RCC 7860 (cell line): ENCODE data around the gene P3R3URF.
"Not testable (repeated sequence)": the region's sequence is repeated elsewhere in the genome, so short reads cannot be mapped to it uniquely, and the experiment has no call there.

Experiments used
- DNase-seq: peaks from one replicate; pipeline ENCODE4 v3.0.0-alpha.2; 2015; ENCODE audit warnings: low spot score
- FAIRE-seq: peaks from 2 replicates; lab custom pipeline; 2012; peaks lifted over from hg19 to GRCh38; lab: Jason Lieb, UNC

Gene P3R3URF

GRCh38 chr1:46176211-46176865, at the start of gene P3R3URF:
Gene P3R3URF, minus strand, starts transcription at chr1:46176488. Its CDS starts 17 bp downstream, at chr1:46176471.
- FAIRE-seq (no peak), DNase-seq (no peak)

- FAIRE-seq (no peak), DNase-seq (no peak)
Measured at GRCh38 chr1:46224966-46225365, 48.7 kb upstream of the P3R3URF start.

DNA sequence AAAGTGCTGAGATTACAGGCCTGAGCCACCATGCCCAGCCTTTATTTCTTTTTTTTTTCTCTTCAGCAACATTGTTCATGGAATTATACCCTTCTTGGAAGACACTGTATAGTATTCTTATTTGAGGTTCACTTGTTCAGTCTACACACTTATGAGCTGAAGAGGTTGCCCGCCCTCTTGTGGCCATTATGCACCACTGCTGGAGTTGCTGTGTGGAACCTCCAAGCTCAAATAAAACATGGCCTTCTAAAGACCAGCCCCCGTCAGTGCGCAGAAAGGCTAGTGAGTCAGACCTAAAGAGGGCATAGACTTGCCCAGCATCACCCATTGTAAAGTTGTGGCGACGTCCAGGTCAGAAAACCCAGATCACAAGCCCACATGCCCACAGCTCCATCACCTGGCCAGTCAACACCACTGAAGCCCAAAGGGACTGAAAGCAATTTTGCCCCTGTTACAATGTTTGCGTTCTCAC, 47.2 kb upstream of the P3R3URF start:
- FAIRE-seq (peak; percentile 83), DNase-seq (peak; percentile 85)

DNA sequence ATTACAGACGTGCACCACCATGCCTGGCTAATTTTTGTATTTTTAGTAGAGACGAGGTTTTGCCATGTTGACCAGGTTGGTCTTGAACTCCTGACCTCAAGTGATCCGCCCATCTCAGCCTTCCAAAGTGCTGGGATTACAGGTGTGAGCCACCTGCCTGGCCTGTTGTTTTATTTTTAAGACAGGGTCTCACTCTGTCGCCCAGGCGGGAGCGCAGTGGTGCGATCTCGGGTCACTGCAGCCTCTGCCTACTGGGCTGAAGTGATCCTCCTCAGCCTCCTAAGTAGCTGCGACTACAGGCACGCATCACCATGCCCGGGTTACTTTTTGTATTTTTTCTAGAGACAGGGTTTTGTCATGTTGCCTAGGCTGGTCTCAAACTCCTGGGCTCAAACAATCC, 46.8 kb upstream of the P3R3URF start:
- not testable (repeated sequence) for FAIRE-seq, DNase-seq

GRCh38 chr1:46221749-46222148, 45.5 kb upstream of the P3R3URF start:
- DNase-seq (no peak), FAIRE-seq (no peak)

- DNase-seq (no peak), FAIRE-seq (no peak)
Measured at GRCh38 chr1:46220808-46221207, 44.5 kb upstream of the P3R3URF start.

- FAIRE-seq (no peak), DNase-seq (peak; percentile 5)
Measured at GRCh38 chr1:46219551-46220520, 43.5 kb upstream of the P3R3URF start.

DNA sequence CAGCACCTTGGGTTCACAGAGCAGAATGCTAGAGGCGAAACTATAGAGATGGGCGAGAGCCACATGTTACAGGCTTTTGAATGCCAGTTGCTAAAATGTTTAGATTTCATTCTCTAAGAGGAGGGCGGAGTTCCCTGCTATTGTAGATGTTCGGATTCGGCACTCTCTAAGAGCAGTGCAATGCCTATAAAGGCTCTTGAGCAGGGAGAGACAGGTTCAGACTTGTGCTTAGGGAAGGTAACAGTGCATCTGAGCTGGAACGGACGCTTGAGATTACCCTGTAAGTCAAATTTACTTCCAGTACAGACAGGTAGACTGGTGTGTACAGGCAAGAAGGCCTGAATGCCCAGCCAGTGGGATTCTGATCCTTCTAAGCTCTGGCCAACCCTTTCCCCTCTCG, 42.2 kb upstream of the P3R3URF start:
- no peak for DNase-seq
- FAIRE-seq, result no peak

DNA sequence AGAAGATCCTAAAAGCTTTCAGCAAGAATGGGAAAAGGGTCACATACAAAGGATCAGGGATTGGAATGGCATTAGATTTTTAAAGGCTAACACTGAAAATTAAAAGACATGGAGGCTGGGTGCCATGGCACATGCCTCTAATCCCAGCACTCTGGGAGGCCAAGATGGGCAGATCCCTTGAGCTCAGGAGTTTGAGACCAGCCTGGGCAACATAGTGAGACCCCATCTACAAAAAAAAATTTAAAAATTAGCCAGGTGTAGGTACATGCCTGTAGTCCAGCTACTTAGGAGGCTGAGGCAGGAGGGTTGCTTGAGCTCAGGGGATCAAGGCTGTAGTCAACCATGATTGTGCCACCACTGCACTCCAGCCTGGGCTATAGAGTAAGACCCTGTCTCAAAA, 39.2 kb upstream of the P3R3URF start:
- DNase-seq, result no peak

GRCh38 chr1:46211051-46211450, 34.8 kb upstream of the P3R3URF start:
- DNase-seq (no peak), FAIRE-seq (no peak)

More for the DNA sequence above, 39.2 kb upstream of the P3R3URF start:
- FAIRE-seq, result no peak

- FAIRE-seq, result no peak
Measured at GRCh38 chr1:46210561-46210960, 34.3 kb upstream of the P3R3URF start.

DNA sequence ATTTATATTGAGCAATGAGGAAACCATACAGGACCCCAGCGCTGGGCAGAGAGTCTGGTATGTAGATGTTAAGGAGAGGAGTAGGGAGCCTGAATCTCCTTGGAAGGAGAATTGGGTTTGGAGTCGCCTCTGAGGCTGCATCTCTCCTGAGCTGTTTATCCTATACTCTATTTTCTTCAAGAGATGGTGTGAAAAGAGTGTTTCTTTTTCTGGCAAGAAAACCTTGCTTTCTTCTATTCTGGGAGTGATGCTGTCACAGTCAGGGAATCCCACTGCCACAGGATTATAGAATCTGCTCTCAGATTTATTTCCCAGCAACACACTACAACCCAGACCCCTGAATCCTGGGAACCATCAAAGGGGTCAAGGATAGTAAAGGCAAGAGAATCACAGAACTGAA, 30.1 kb upstream of the P3R3URF start:
- no peak for FAIRE-seq
- no peak for DNase-seq

More at GRCh38 chr1:46210561-46210960, 34.3 kb upstream of the P3R3URF start:
- no peak for DNase-seq

GRCh38 chr1:46205791-46206190, 29.5 kb upstream of the P3R3URF start:
- FAIRE-seq, result no peak
- no peak for DNase-seq

- DNase-seq, result no peak
- no peak for FAIRE-seq
Measured at GRCh38 chr1:46205141-46205540, 28.9 kb upstream of the P3R3URF start.

DNA sequence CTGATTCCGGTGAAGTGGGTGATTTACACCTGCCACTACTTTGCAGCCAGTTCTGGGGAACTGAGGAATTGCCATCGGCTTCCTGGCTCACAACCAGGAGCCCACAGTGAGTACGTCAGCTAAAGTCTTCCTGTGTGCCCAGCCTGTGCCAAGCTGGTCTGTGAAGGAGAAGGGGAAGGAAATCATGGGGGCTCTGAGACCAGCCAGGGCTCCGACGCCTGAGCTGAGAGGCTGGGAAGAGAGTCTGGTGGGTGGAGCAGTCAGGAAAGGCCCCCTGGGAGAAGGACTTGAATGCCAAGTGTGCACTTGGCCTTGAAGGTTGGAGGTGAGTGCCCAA, 28.1 kb upstream of the P3R3URF start:
- no peak for FAIRE-seq
- DNase-seq, result no peak

DNA sequence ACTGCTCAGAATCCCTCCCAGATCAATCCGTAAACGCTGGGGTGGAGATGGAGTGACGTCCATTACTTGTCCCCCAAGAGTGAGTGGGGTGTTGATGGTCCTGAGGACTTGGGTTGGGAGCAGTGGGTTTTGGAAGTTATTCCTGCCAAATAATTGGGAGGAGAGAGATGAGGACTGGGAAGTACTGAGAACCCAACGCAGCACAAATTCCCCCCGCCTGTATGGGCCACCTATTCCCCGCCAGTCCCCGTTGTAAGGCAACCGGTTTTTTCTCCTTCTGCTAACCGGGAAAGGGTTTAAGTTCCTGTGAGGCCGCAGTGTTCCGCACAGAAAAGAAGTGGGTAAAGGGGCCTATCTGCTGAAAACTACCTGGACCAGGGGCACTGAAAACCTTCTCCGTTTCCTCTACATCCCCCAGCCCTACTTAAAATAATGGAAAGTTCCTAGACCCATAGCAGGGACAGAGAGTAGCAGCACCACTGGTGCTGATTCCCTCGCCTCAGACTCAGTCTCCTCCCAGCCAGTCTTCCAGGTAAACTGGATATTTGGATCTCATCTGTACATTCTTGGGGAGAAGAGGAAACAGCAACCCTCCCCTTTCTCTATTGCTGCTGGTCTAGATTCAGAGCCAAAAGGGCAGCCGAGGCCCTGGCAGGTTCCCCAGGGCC, 27.6 kb upstream of the P3R3URF start:
- no peak for FAIRE-seq
- no peak for DNase-seq

- FAIRE-seq (no peak), DNase-seq (no peak)
Measured at GRCh38 chr1:46199233-46199749, 23.0 kb upstream of the P3R3URF start.

GRCh38 chr1:46197964-46198811, 21.9 kb upstream of the P3R3URF start, which contains the start of gene POMGNT1:
Gene POMGNT1, minus strand, starts transcription at chr1:46198434. Its CDS starts 613 bp downstream, at chr1:46197821.
- no peak for FAIRE-seq
- DNase-seq, result peak; percentile 52

GRCh38 chr1:46197560-46197963, 21.3 kb upstream of the P3R3URF start:
- DNase-seq, result no peak
- FAIRE-seq, result no peak

DNA sequence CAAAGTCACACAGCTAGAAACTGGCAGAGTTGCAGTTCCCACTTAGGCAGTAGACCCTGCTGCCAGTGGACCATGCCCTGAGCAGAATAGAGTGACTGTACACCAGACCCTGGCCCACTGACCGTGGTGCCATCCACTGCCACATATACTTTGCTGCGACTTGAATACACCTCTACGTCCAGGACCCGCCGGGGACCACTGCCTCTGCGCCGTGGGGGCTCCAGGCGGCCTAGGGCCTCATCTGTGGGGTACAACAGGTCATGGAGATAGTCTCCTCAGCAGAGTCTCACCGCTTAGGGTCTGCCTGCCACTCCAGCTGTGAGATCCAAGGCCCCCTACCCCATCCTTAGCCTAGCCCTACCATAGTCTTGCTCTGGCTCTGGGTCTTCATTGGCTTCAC, 20.3 kb upstream of the P3R3URF start:
- DNase-seq, result no peak
- no peak for FAIRE-seq
